ENCODE data around the gene OR6B1. TPM values are rescaled to one million over a fixed set of nuclear protein-coding genes. Genes with fewer than 3 reads are reported as not detected.
"Not testable (repeated sequence)": the region's sequence is repeated elsewhere in the genome, so short reads cannot be mapped to it uniquely, and the experiment has no call there.

The OR6B1 gene
- total RNA-seq, 1 donor from 2014 or later: not detected

DNA sequence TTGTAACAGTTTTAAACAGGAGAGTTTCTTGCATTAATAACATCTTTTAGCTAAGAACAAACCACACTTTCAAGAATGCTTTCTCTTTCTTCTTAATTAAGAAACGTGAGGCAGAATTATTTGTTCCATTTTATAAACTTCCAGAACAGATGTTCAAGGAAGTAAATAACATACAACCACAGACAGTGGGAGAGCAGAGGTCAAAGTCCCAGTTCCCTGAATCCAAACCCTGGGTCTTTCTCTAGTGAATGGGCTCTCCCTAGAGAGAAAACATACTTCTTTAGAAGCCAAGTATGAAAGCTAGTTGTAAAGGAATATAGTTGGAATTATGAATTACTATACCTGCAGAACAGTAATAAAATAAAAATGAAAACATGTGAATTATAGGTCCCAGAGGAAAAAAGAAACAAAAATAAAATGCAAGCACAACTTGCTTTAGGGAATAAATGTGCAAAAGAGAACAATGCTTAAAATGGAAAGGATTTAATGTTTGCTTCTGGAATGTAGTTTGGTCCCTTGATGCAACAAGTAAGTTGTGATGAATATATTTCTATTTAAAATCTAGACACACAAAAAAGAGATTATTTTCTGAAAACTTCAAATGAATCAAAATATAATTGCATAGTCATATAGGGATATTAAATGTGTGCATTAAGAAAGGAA lies 6.0 kb downstream of the OR6B1 start:
- no peak for DNase-seq (ENCODE audit: low read depth)

DNA sequence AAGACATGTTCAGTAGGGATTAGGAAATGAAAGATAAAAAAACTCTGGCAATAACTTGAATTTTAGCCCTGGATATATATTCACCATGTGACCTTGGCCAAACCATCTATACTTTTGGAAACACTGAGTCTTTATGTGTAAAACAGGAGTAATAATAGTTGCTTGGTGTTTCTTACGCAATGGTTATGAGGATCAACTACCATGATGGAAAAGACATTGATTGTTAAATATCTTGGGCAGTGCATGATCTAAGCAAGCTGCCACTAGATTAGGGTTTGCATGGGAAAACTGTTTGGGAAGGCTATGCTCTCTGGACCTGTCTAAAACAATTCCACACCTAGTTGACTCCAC lies 6.5 kb downstream of the OR6B1 start:
- no peak for DNase-seq (ENCODE audit: low read depth)

DNA sequence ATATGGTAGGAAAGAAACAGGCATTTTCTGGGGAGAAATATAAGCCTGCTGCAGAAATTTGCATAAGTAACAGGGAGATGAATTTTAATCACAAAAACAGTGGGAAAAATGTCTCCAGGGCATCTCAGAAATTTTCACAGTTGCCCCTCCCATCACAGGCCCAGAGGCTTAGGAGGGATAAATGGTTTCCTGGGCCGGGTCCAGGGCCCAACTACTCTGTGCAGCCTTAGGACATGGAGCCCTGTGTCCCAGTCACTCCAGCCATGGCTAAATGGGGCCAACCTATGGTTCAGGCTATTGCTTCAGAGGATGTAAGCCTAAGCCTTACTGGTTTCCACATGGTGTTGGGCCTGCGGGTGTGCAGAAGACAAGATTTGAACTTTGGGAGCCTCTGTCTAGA lies 9.2 kb downstream of the OR6B1 start:
- no peak for DNase-seq (ENCODE audit: low read depth)

DNA sequence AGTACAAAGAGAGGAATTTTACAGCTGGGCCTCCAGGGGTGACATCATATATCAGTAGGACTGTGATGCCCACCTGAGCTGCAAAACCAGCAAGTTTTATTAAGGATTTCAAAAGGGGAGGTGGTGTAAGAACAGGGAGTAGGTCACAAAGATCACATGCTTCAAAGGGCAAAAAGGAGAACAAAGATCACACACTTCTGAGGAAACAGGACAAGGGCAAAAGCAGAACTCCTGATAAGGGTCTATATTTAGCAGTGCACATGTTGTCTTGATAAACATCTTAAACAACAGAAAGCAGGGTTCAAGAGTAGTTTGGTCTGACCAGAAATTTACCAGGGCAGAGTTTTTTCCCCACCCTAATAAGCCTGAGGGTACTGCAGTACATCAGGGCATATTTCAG lies 9.9 kb downstream of the OR6B1 start:
- DNase-seq (ENCODE audit: low read depth): not testable (repeated sequence)

DNA sequence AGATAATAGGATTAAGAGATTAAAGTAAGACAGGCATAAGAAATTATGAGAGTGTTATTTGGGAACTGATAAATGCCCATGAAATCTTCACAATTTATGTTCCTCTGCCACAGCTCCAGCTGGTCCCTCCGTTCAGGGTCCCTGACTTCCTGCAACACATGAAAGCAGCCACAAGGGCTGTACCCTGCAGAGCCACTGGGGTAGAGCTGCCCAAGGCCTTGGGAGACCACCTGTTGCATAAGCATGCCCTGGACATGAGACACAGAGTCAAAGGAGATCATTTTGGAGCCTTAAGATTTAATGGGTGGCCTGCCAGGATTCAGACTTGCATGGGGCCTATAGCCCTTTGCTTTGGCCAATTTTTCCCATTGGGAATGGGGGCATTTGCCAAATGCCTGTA lies 10.7 kb downstream of the OR6B1 start:
- DNase-seq (ENCODE audit: low read depth): not testable (repeated sequence)

GRCh38 chr7:144011458-144012230 lies 11.5 kb downstream of the OR6B1 start:
- DNase-seq (ENCODE audit: low read depth): no peak

- DNase-seq (ENCODE audit: low read depth): no peak
Measured at GRCh38 chr7:144018065-144018464, 17.9 kb downstream of the OR6B1 start.

- DNase-seq (ENCODE audit: low read depth): peak; percentile 38
Measured at GRCh38 chr7:144019457-144019856, 19.3 kb downstream of the OR6B1 start.

DNA sequence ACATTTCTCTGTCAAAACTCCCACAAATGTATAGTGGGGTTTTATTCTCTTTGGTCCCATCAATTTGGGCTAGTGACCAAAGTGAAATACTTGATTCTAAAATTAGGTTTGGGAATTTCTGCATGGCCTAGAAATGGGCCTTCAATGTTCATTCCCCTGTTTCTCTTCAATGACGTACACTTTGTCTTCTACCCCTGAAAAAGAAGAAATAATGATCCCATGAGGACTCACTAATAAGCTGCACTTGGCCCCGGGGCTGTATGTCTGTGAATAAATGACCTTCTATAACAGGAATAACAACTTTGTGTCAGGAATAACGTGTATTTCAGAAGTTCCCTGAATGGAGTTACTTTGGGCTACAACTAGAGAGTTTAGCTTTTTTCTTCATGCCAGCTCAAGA lies 20.2 kb downstream of the OR6B1 start:
- no peak for DNase-seq (ENCODE audit: low read depth)

- DNase-seq (ENCODE audit: low read depth): no peak
Measured at GRCh38 chr7:144022169-144022568, 22.0 kb downstream of the OR6B1 start.

GRCh38 chr7:144023171-144023827 lies 23.2 kb downstream of the OR6B1 start:
- DNase-seq (ENCODE audit: low read depth): no peak

DNA sequence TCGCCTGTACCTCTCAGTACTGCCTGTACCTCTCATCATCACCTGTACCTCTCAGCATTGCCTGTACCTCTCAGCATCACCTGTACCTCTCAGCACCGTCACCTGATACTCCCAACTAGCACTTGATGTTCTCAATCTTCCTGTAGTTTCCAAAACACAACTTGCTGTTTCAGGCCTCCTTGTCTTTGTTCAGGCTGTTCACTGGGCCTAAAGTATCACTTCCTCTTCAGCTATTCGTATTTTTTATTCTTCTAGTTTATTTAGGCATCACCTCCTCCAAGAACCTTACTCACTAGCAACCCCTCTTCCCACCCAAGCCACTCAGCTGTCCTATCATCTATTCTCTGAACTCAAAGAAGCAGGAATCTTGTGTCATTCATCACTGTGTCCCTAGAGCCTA lies 24.1 kb downstream of the OR6B1 start:
- DNase-seq (ENCODE audit: low read depth): no peak

DNA sequence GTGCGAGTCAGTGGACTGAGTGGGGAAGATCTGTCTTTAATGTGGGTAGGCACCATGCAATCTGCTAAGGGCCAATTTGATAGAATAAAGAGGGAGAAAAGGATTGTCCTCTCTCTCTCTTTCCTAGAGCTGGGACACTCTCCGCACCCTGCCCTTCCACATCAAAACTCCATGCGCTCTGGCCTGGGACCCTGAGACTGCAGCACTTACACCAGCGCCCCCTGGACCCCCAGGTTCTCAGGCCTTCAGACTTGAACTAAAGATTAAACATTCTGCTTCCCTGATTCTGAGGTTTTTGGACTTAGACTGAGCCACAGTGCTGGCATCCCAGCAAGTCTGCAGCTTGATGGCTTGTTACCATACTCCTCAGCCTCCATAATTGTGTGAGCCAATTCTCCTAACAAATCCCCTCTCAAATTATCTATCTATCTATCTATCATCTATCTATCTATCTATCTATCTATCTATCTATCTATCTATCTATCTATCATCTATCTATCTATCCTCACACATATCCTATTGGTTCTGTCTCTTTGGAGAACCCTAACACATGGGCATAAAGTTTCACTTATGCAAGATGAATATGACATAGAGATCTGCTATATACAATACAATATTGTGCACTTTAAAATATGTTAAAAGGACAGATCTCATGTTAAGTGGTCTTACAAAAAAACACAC lies 26.2 kb downstream of the OR6B1 start:
- no peak for DNase-seq (ENCODE audit: low read depth)

- DNase-seq (ENCODE audit: low read depth): peak; percentile 49
Measured at GRCh38 chr7:144027070-144027469, 26.9 kb downstream of the OR6B1 start.

- no peak for DNase-seq (ENCODE audit: low read depth)
Measured at GRCh38 chr7:144027974-144028373, 27.9 kb downstream of the OR6B1 start.

- DNase-seq (ENCODE audit: low read depth): no peak
Measured at GRCh38 chr7:144028547-144028946, 28.4 kb downstream of the OR6B1 start.

DNA sequence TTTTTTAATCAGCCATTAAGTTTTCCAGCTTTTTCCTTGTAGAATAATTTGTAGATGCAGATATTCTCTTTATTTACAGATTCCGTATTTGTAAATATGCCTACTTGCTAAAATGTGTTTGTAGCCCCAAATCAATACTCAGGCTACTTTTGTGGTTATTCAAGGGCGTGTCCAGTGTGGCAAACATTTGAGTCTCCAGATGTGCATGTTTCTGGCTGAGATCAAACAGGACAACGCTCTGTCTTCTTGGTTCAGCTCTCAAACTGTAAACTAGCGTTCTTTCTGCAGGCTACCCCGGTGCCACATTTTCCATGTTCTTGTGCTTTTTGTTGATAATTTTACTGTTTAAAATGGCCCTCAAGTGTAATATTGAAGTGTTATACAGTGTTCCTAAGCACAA lies 32.4 kb downstream of the OR6B1 start:
- DNase-seq (ENCODE audit: low read depth): no peak

DNA sequence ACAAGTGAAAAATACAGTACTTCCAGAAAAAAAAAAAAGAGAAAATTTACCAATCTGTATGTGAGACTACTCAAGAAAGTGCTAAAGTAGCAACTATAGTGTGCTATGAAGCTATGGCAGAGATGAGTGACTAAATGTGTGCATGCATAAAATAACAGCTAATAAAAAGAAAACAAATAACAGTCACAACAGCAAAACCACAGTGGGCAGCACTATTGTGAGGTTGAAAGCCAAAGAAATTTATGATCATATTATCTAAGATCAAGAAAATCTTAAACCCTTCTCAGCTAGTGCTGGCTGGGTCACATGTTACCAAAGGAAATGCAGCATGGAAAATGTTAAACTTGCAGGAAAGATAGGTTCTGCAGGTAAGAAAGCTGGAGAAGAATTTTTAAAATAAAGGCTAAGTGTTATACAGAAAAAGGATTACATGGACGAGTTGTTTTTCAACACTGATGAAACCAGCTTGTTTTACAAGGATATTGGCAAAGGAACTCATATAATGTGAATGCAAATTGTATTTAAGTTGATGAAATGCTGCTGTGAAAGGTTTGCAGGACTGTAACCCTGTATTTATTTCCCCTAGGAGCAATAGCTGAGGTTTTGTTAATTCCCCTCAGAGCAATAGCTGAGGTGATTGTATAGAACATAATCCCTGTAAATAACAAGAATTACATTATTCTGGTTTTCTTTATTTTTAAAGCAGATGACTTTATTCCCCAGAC lies 33.0 kb downstream of the OR6B1 start:
- no peak for DNase-seq (ENCODE audit: low read depth)

- no peak for DNase-seq (ENCODE audit: low read depth)
Measured at GRCh38 chr7:144035385-144035784, 35.3 kb downstream of the OR6B1 start.

- no peak for DNase-seq (ENCODE audit: low read depth)
Measured at GRCh38 chr7:144036302-144036885, 36.3 kb downstream of the OR6B1 start.

DNA sequence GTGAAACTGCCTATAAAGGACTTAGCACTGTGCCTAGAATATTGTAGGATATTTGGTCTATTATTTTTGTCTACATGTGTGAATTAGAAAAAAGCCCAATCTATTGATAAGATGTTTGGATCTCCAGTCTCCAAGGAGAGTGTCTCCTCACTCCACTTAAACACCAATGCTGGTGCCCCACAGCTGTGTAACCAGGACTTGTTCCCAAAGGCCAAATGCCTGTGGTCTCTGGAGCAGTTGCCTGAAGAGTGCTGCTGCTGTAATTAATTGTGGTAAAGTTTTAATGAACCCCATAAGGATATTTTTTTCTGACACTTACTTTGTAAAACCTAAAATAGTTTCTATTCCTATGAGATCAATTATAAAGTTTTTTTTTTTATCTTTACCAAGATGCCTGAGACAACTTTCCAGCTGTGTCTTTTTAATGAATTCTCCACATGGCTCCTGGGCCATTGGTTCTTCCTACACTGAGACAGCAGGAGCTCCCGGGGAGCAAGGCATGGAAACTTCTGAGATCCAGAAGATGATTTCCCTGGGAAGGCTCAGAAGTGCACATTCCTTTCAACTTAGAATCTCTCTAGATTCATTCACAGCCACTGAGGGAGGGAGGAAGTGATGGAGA lies 37.4 kb downstream of the OR6B1 start:
- DNase-seq (ENCODE audit: low read depth): no peak
